GM11168 (cell line): Measurements from ENCODE around the gene OR10G3.

Experiments
- in situ Hi-C: fragments of 300-500 bp; cut with MboI; formaldehyde crosslinking; loops from one replicate; pipeline ENCODE4 v1.12.0; 2022; ENCODE audit warnings: low sequenced_read_pairs; ENCODE audit not compliant: unreplicated experiment

OR10G3 gene

GRCh38 chr14:21537090-21537424 lies 42.8 kb downstream of the OR10G3 start:
- in situ Hi-C loops: no loop called here

DNA sequence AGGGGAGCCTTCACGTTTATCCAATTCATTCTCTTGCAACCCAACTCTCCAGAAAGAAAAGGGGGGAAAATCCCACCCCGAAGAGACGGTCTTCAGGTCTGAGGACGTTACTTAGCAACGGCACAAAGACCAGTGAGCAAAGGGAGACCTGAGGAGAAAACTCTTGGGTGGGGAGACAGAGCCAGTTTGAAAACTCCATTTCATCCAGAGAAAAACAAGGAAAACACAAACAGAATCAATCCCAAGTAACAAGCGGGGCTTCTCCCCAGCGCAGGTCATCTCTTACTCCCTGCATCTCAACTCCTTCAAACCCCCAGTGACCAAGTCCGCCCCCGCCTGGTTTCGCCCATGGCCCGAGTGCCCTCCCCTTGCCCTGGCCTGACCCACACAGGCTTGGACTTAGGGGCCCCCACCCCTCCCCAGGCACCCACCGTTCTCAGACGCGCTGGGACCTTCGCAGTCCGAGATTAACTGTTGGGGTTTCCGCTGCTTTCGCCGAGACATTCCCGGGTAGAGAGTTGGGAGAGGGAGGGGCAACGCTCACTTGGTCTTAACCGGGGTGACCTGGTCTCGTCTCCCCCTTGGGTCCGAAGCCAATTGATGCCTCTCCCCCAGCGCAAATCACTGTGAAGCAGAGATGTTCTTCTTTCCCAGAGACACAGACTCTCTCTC lies 43.3 kb downstream of the OR10G3 start:
- in situ Hi-C loops: no loop called here

DNA sequence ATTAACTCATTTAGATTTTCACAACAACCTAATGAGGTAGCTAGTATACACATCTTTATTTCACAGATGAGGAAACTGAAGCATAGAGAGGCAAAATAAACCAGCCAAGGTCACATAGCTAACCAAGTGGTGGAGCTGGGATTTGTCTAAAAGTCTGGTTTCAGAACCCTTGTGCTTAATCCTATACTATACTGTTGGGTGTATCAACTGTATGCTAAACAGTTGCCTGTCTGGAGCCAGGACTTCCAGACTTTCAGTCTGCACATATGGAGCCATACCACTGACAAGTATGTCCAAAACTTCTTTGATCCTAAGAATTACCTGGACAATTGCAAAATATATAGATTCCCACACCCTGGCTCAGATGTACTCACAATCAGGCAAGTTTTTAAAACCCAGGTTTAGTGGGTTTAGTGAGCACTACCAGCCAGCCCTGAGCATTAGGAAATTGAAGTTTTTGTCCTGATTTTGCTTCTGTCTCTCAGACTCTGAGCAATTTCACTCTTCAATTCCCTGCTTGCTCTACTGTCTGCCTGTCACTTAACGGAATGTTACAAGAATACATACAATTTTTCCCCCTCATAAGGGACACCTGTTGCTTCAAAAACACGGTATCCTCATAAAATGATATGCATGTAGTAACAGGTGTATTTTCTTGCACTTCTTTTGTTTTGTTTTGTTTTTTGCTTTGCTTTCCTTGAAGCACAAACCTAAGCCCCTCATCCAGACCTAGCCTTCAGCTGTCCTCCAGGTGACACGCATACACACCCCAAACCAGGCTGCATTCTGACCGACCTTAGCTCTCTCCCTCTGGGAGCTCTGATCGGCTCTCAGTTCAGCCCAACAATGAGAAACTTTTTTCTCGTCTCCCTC lies 44.1 kb downstream of the OR10G3 start:
- in situ Hi-C loops: no loop called here

- in situ Hi-C loops: no loop called here
Observed at GRCh38 chr14:21534576-21534975, 45.3 kb downstream of the OR10G3 start.

- in situ Hi-C loops: no loop called here
Observed at GRCh38 chr14:21533294-21533693, 46.6 kb downstream of the OR10G3 start.

DNA sequence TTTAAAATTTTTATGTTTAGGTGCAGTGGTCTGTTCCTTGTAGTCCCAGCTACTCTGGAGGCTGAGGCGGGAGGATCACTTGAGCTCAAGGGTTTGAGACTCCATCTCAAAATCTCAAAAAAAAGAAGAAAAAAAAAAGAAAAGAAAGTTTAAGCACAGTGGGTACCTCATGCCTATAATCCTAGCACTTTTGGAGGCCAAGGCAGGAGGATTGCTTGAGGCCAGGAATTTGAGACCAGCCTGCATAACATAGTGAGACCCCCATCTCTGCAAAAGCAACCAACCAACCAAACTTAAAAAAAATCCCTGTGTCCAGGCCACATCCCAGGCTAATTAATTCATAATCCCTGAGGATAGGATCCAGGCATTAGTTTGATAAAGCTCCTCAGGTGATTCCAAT lies 50.4 kb downstream of the OR10G3 start:
- in situ Hi-C loops: no loop called here

- in situ Hi-C loops: no loop called here
Observed at GRCh38 chr14:21528381-21529348, 51.2 kb downstream of the OR10G3 start.

- in situ Hi-C loops: no loop called here
Observed at GRCh38 chr14:21527318-21527679, 52.6 kb downstream of the OR10G3 start.

GRCh38 chr14:21526672-21527317 lies 53.1 kb downstream of the OR10G3 start:
- in situ Hi-C loops: no loop called here

DNA sequence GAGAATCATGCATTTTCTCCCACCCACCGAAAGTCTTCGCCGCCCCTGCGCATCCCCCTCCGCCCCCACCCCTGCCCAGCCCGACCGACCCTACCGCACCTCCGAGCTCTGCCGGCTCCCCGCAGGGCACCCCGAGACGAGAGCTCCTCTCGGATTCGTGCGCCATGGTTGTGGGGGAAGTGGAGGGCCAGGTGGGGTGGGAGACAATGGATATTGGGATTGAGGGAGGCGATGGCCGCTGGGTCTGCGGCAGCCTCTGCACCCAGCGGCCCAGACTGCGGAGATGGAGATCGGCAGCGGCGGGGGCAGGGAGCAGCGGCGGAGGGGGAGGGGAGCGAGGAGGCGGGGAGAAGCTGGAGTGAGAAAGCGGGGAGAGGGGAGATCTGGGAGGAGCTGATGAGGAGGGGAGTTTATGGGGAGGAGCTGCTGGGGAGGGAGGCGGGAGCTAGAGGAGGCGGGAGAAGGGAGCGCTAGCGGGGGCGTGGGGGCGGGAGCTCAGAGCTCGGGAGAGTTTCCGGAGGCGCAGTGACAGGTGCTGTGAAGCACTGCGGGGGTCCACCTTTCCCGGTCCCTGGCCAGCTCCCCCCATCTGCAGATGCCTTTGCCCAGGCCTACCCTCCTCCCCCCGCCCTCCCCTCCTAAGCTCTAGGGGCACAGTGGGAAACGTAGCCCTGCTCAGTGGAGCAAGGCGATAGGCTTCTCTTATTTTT lies 53.8 kb downstream of the OR10G3 start, which contains the start of gene SALL2:
SALL2 (minus strand) TSS at position 385 of the 710 bp plus-strand sequence; CDS start at position 166, 219 bp downstream.
- in situ Hi-C loops: no loop called here

GRCh38 chr14:21525571-21525961 lies 54.3 kb downstream of the OR10G3 start:
- in situ Hi-C loops: no loop called here

- in situ Hi-C loops: no loop called here
Observed at GRCh38 chr14:21524575-21525490, 55.0 kb downstream of the OR10G3 start.

DNA sequence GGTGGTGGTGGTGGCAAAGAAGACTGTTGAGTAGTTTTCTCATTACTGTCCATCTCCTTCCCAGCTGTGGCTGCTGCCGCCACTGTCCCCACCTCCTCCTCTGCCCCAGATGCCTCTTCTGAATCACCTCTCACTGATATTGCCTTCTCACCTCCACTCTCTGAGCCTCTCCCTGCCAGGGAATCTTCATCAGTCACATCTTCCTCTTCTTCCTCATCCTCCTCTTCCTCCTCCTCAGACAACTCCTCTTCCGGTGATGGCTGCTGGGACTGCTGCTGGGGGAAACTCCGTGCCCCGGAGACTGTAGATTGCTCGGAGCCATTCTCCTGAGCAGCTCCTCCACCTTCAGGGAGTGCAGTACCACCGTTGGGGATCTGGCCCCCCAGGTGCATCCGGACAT lies 56.7 kb downstream of the OR10G3 start:
- in situ Hi-C loops: no loop called here

GRCh38 chr14:21521501-21521900 lies 58.4 kb downstream of the OR10G3 start:
- in situ Hi-C loops: no loop called here

DNA sequence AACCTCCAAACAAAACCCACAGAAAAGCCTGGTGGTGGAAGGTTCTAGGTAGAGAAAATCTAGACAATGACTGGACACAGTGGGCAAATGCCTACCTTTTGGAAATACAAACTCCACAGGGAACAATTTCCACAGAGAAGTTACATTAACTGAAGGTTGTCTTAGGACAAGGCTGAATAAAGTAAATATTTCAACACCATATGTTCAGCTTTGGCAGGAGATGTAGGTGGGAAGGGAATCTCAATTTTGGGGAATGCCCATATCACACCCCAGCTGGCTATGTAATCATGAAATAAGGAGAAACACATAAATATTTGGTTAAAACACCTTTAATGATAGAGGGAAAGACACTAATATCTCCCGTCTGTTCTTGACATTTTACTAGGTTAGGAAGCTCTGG lies 59.1 kb downstream of the OR10G3 start:
- in situ Hi-C loops: no loop called here

DNA sequence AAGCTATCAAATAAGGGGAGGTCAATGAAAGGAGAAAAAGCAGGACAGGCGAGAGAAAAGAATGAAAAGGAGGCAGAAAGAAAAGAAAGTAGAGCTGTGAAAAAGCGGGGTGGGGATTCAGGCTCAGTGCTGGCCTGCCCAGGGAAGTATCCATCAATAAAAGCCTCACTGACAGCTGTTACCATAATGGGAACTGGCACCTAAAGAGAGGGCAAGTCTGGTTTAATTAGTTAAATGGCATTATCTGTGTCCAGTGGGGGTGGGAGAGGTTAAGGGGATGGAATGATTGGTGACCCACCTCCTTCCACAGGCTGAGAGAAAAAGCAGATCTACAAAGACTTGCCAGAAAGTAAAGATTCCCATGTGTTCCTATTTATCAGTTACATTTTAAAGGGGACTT lies 61.2 kb downstream of the OR10G3 start:
- in situ Hi-C loops: no loop called here
